Upper lobe of left lung (tissue), 4 donors: Measurements from ENCODE around the gene FAM217A.

ENCODE experiments used
- CTCF ChIP-seq, 6 experiments: fragments of 450-650 bp in 4 of 6; fragments of 200-600 bp in 2 of 6; sonication (generic) in 2 of 6; IDR thresholded peaks; one replicate each; pipeline ENCODE4 v1.5.1; 2016 to 2019; ENCODE audit warnings: antibody characterized with exemption in 6 of 6
- EP300 ChIP-seq, 4 donors: sonication (generic); formaldehyde crosslinking; IDR thresholded peaks; one replicate each; pipeline ENCODE4 v1.5.1; 2017; ENCODE audit warnings: antibody characterized with exemption in 4 of 4, control low read depth in 2 of 4
- POLR2A ChIP-seq, 4 donors: fragments of 450-650 bp; IDR thresholded peaks; one replicate each; pipeline ENCODE4 v1.5.1; 2016 to 2017; ENCODE audit warnings: antibody characterized with exemption in 4 of 4, mild to moderate bottlenecking in 2 of 4

GRCh38 chr6:4028051-4028450, 50.9 kb downstream of the FAM217A start:
- TF ChIP-seq EP300 (IDR thresholded peaks at IDR 0.05) (no peak), CTCF (IDR thresholded peaks at IDR 0.05) (no peak), POLR2A (IDR thresholded peaks at IDR 0.05) (no peak)
